DMS53 (cell line): ENCODE results near the gene NCAPD2.
"Not testable (repeated sequence)": the region's sequence is repeated elsewhere in the genome, so short reads cannot be mapped to it uniquely, and the experiment has no call there.

ENCODE experiments used
- DNase-seq: peaks from one replicate; lab custom pipeline; 2025; lab: John Stamatoyannopoulos, UW

The NCAPD2 gene

DNA sequence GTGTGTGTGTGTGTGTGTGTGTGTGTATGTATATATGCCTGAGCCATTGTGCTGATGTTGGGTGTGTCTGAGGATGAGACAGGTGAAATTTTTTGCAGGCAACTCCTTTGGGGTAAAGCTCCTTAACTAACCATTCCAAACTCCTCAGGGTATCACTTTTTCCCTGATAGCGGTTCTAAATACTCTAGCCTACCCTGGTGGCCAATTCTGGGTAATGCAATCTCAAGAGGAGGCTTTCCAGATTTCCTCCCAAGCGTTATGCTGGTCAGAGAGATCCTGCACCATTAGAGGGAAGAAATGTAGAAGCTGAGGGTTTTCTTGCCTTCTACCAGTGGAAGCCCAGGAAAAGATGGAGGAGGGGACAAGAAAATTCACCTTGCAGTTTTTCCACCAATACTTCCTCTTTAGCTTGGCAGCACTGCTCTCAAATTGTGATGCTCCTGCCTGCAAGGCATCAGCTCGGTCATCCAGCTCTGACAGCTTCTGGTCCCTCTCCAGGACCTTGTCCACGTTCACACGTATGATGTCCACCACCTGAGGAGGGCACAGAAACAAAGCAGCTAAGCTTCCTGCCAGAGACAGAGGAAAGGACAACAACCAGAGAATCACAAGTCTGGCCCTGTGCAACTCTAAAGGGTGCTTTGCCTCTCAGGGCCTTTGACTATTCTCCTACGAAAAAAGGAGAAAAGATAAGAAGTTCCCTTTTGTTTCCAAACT lies 28.3 kb upstream of the NCAPD2 start:
- peak; percentile 94 for DNase-seq

DNA sequence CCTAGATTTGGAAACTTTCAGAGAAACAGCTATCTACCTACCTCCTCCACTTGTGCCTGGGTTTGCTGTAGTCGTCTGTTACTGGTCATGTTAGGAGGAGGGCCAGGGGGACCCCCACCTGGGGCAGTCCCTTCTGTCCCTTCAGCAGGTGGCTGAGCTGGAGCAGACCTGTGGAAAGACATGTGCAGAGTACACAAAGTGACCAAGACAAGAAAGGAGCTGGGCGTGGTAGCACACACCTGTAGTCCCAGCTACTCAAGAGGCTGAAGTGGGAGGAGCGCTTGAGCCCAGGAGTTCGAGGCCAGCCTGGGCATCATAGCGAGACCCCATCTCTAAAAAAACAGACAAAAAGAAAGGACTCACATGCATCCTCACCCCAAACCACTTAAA lies 27.7 kb upstream of the NCAPD2 start:
- DNase-seq = no peak

DNA sequence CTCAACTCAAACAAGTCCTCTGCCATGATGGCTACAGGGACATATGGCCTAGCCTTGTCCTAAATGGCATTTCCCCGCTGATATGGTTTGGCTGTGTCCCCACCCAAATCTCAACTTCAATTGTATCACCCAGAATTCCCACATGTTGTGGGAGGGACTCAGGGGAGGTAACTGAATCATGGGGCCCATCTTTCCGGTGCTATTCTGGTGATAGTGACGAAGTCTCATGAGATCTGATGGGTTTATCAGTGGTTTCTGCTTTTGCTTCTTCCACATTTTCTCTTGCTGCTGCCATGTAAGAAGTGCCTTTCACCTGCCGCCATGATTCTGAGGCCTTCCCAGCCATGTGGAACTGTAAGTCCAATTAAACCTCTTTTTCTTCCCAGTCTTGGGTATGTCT lies 27.2 kb upstream of the NCAPD2 start:
- not testable (repeated sequence) for DNase-seq

DNA sequence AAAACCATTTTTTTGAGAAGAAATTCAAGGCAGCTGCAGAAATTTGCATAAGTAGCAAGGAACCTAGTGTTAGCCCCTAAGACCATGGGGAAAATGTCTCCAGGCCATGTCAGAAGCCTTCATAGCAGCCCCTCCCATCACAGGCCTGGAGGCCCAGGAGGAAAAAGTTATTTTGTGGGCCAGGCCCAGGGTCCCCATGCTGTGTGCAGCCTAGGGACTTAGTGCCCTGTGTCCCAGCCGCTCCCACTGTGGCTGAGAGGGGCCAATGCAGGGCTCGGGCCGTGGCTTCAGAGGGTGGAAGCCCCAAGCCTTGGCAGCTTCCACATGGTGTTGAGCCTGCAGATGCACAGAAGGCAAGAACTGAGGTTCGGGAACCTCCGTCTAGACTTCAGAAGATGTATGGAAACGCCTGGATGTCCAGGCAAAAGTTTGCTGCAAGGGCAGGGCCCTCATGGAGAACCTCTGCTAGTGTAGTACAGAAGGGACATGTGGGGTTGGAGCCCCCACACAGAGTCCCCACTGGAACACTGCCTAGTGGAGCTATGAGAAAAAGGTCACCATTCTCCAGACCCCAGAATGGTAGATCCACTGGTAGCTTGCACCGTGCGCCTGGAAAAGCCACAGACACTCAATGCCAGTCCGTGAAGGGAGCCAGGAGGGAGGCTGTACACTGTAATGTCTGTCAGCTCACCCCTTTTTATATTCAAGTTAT lies 26.2 kb upstream of the NCAPD2 start:
- DNase-seq = not testable (repeated sequence)

DNA sequence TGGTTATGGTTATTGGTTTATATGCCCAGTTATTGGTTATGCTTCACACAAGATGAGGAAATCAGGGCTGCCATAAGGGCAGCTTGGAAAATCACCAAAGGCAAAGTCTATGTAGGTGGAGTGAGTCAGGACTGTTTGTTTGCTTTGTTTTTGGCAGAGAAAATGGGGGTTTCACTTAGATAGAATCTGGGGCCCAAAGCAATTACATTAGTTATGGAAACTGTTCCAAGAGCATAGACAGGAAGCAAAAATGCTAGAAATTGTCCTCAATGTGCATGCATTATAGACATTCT lies 25.7 kb upstream of the NCAPD2 start:
- no peak for DNase-seq

DNA sequence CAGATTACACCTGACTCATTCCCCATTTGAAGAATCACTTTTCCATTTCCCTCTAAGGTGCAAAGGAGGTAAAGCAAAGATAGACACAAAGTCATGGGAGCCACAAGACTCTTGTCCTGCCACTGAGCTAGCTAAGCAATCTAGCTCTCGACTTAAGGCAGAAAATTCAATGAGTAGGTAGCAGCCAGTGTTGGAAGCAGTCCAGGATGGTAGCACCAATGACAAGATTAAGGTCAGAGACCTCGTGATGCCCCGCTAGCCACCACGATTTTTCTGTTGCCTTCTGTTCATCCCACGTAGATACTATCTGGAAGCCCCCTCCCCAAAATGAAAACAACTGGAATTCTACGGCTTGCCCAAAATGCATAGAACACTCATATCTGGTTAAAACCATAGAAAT lies 24.8 kb upstream of the NCAPD2 start:
- no peak for DNase-seq

DNA sequence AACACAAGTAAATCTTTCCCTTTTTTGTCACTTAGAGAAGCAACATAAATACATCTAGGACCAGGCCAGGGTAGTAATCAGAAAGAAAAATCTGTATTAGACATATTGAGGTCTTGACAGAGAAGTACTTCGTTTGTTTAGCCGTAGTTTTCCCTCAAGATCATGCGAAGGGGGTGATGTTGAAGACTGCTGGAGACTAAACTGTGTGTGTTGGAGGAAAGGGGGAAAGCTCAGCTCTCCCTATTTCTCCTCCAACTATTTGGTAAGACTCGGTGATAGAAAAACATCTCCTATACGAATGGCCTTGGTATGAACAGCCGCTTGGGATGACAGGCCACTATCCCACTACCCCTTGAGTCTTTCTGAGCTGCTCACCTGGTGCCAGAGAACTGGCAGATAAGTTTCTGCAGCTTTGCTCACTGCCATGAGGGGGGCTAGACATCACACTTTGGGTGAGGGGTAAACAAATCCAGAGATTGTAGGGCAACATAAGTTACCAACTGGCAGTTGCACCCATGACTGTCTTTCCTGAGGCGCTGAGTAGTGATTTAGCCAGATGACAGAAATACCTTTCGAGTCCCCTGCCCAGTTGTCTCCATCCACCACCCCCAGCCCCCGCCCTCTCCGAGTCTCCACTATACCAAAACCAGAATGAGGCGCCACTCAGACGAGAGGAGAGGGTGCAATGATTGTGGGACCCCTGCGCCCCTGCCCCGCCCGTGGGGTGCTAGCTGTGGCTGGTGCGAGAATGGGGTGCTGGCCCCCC lies 24.1 kb upstream of the NCAPD2 start:
- DNase-seq = no peak

DNA sequence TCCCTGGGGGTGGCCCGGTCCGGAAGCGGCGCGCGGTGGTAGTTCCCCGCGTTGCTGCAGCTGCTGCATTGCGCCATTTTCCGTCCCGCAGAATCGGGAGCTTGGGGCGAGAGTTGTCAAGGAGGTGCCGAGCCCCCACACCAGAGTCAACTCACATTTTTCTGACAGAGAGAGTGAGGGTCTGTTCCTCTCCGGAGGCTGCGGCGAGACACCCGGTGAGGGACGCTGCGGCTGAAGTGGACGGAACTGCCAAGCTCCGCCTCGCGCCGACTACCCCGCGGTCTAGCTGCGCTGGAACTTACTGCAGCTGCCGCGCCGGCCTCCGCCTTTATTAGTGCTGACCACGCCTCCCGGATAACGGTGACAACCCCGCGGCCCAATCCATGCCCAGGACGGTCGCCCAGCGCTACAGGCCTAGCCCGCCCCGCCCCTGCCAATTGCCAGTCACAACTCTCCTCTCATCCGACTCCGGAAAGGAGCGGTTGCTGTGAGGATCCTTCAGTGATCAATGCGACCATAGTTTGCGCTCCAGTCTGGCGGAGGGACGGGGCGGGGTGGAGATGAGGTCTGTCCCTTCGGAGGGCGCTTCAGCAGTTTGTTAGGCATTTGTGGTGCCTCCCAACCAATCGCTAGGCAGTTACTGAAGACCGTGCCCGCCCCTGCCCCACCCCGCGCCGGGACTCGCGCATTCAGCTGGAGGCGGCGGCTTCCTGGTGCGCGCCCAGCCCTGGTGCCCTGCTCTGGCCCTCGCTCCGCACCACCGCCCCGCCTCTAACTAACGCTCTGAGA lies 23.3 kb upstream of the NCAPD2 start, which contains the start of gene VAMP1:
Gene VAMP1, minus strand, starts transcription at position 303 of the 789 bp plus-strand sequence. Its CDS starts 146 bp downstream, at position 157.
- peak; percentile 100 for DNase-seq

DNA sequence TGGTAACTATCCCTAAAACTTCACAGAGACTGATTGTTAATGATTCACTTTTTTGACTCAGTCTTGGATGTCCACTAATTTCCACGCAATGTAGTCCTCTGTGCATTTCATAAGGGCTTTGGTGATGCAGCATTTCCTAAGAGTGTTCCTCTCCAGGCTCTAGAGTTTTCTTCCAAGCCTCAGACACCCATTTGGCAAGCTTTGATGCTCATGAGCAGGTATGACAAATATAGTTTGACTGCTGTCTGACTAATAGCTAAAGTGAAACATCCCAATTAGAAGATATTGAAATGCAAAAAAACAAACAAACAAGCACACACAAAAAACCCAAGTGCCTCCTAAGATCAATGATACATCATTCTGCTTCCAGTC lies 21.9 kb upstream of the NCAPD2 start:
- DNase-seq = no peak

DNA sequence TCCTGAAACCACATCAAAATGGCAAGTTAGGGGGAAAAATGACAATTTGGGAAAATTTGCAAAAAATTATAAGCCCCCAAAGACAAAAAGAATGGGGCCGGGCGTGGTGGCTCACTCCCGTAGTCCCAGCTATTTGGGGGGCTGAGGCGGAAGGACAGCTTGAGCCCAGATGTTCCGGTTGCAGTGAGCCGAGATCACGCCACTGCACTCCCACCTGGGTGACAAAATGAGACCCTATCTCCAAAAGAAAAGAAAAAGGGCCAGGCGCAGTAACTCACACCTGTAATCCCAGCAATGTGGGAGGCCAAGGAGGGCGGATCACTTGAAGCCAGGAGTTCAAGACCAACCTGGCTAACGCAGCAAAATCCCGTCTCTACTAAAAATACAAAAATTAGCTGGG lies 21.4 kb upstream of the NCAPD2 start:
- no peak for DNase-seq

DNA sequence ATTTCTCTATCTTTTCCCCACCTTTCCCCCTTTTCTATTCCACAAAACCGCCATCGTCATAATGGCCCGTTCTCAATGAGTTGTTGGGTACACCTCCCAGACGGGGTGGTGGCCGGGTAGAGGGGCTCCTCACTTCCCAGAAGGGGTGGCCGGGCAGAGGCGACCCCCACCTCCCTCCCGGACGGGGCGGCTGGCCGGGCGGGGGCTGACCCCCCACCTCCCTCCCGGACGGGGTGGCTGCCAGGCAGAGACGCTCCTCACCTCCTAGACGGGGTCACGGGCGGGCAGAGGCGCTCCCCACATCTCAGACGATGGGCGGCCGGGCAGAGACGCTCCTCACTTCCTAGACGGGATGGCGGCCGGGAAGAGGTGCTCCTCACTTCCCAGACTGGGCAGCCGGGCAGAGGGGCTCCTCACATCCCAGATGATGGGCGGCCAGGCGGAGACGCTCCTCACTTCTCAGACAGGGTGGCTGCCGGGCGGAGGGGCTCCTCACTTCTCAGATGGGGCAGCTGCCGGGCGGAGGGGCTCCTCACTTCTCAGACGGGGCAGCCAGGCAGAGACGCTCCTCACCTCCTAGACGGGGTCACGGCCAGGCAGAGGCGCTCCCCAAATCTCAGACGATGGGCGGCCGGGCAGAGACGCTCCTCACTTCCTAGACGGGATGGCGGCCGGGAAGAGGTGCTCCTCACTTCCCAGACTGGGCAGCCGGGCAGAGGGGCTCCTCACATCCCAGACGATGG lies 18.5 kb upstream of the NCAPD2 start:
- DNase-seq = not testable (repeated sequence)

DNA sequence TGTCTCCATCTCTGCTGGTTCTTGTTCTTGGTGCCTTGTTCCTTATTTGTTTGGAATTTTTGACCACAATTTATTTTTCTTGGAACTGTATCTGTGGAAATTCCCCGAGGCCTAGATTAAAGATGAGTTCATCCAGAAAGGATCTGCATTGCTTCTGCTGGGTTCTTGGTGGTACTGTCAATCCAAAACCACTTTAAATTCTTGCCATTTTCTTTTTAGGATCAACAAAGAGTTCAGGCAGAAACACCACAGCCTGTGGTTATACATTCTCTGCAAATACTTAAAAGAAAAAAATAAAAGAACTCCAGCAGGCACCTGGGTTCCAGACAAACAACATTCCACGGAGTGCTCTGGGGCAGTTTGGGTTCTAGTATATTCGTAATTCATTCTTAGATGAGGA lies 17.4 kb upstream of the NCAPD2 start:
- no peak for DNase-seq

DNA sequence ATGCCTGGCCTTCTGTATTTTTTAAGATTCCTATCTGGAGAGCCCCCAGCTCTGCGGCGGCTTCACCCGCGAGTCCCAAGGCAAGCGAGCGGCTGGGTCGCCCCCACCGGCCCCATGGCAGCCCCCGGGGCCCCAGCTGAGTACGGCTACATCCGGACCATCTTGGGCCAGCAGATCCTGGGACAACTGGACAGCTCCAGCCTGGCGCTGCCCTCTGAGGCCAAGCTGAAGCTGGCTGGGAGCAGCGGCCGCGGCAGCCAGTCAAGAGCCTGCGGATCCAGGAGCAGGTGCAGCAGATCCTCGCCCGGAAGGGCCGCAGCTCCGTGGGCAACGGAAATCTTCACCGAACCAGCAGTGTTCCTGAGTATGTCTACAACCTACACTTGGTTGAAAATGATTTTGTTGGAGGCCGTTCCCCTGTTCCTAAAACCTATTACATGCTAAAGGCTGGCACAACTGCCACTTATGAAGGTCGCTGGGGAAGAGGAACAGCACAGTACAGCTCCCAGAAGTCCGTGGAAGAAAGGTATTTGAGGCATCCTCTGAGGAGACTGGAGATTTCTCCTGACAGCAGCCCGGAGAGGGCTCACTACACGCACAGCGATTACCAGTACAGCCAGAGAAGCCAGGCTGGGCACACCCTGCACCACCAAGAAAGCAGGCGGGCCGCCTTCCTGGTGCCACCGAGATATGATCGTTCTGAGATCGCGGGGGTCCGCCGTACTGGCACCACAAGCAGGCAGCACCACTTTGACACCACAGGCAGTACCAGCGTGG lies 16.1 kb upstream of the NCAPD2 start:
- DNase-seq = peak; percentile 77

DNA sequence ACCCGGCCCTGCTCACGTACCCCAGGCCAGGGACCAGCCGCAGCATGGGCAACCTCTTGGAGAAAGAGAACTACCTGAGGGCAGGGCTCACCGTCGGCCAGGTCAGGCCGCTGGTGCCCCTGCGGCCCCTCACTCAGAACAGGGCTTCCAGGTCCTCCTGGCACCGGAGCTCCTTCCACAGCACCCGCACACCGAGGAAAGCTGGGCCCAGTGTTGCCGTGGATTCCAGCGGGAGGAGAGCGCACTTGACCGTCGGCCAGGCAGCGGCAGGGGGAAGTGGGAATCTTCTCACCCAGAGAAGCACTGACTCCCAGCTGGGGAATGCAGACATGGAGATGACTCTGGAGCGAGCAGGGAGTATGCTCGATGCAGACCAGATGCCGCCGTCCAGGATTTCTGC lies 15.5 kb upstream of the NCAPD2 start:
- no peak for DNase-seq

DNA sequence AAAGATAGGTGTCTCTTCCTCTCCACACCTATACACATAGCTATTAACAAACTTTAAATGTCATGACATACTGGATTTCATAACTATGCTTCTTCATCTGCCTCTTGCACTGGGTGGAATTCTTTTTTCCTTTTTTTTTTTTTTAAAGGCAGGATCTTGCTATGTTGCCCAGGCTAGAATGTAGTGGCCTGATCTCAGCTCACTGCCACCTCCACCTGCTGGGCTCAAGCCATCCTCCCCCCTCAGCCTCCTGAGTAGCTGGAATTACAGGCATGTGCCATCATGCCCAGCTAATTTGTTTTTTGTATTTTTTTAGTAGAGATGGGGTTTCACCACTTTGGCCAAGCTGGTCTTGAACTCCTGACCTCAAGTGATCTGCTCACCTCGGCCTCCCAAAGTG lies 5.7 kb upstream of the NCAPD2 start:
- DNase-seq = no peak

DNA sequence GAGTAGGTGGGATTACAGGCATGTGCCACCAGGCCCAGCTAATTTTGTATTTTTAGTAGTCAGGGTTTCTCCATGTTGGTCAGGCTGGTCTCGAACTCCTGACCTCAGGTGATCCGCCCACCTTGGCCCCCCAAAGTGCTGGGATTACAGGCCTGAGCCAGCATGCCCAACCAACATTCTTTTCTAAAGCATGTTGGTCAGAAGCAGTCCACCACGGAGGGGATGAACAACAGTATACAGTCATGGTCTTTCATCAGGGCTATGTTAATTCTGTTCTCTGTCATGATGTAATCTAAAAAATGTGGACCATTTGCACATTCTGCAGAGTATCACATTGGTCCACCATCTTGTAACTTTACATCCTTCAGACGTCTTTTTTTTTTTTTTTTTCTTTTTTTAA lies 4.5 kb upstream of the NCAPD2 start:
- DNase-seq = no peak

DNA sequence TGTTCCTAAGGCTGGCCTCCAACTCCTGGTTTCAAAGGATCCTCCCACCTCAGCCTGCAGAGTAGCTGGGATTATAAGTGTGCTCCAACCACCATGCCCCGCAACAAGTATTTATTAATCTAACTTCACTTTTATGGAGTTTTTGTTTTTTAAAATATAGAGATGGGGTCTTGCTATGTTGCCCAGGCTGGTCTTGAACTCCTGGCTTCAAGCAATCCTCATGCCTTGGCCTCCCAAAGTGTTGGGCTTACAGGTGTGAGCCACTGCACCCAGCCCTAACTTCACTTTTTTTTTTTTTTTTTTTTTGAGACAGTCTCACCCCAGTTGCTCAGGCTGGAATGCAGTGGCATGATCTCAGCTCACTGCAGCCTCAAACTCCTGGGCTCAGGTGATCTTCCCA lies 3.2 kb upstream of the NCAPD2 start:
- not testable (repeated sequence) for DNase-seq

DNA sequence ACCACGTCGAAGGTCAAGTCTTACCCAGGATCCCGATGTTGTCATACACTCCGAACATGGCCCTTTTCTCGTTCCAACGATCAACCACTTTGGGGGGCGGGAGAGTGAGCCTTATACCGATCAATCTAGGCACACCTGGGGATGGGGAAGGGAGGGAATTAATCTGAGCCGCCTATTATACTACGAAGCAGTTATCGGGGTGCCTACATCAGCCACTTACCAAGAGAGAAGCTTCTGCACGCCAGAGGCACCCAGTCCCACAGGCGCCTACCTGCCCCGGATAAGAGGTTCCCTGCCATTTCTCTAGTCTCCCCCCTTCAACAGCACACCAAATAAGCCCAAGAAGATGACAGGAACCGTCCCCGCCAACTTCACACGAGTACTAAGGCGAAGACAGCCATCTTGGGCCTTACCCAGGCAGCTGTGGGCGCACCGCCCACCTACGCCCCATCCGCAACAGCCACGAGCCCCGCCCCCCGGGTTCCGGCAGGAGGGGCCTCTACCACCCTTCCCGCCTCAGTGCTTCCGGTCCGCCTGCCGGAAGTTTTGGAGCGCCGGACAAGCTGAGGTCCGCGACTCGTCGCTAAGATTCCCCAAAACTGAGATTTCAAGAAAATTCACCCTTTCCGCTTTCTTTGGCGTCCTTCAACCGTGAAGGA lies 935 bp upstream of the NCAPD2 start, which contains the start of gene MRPL51:
Gene MRPL51, minus strand, starts transcription at position 425 of the 659 bp plus-strand sequence. Its CDS starts 126 bp downstream, at position 299.
- DNase-seq = peak; percentile 100

DNA sequence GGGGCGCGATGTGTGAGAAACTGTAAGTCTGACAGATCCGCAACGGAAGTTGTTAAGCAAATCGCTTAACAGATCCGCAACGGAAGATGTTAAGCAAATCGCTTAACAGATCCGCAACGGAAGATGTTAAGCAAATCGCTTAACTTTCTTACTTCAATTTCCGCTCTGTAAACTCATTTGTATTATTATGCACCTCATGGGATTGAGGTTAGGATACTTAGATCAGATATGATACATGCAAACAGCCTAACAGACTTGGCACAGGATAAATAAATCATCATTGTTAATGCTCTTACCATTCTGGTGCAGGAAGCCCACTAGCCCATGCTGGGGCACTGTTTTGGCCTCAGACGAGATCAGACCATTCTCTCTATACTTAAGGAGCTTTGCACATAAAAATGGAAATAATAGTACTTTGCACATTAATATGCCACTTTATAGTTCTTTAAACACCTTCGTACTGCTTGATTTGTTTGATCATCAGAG lies 399 bp downstream of the NCAPD2 start:
- DNase-seq = peak; percentile 74

DNA sequence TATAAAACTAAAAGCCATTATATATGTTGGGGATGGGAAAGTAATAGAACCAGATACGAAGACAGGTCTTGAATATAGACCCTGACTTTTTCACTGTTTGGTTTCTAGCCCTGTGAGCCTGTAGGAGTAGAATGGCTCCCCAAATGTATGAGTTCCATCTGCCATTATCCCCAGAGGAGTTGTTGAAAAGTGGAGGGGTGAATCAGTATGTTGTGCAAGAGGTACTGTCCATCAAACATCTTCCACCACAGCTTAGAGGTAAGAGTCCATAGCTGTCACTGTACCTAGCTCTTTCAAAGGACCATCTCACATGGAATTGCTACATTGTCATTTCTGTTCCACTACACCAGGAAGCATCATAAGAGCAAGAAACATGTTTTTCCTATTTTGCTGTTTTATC lies 1.1 kb downstream of the NCAPD2 start:
- DNase-seq = no peak
